GM12878 (cell line): ENCODE measurements around the gene KCNQ1. TPM values are rescaled to one million over a fixed set of nuclear protein-coding genes. Genes with fewer than 3 reads are reported as not detected.

Experiments
- ATAC-seq: fragments of 200-7000 bp; cut with Tn5 transposase; 3 replicates; pipeline ENCODE4 v1.9.1; 2020; ENCODE audit warnings: mild to moderate bottlenecking, moderate library complexity
- BruUV-seq: library from RNA; stranded (reverse); fragments of 400-500 nt; replicated peaks from 2 replicates; lab custom pipeline; 2021; lab: Mats Ljungman, UMichigan
- CTCF ChIA-PET: fragments of 300-600 bp; sonication (Branson Sonifier 250); formaldehyde crosslinking; extraction: SDS; loops from one replicate; lab custom pipeline; 2021; ENCODE audit warnings: inconsistent platforms; lab: Yijun Ruan, JAX
- POLR2A ChIA-PET: fragments of 350-600 bp; formaldehyde crosslinking; extraction: SDS; loops from one replicate; lab custom pipeline; 2021; ENCODE audit warnings: inconsistent platforms; lab: Charles Lee
- RAD21 ChIA-PET: fragments of 300-600 bp; sonication (Branson Sonifier 250); formaldehyde crosslinking; loops from one replicate; lab custom pipeline; 2023; ENCODE audit warnings: antibody characterized with exemption; ENCODE audit not compliant: unreplicated experiment; lab: Charles Lee
- SMC1A ChIA-PET: fragments of 300-600 bp; sonication (Branson Sonifier 250); formaldehyde crosslinking; loops from one replicate; lab custom pipeline; 2023; ENCODE audit not compliant: unreplicated experiment, uncharacterized antibody; lab: Charles Lee
- DNase-seq: peaks from one replicate; pipeline ENCODE4 v3.0.0-alpha.2; 2011; ENCODE audit warnings: low read depth, low spot score
- FAIRE-seq: peaks from 3 replicates; lab custom pipeline; 2011; peaks lifted over from hg19 to GRCh38; lab: Jason Lieb, UNC
- H2AFZ ChIP-seq: 2 replicates; pipeline ENCODE4 v1.6.0; 2011; ENCODE audit warnings: low read depth, low read length, control low read depth; ENCODE audit not compliant: control insufficient read depth
- H3K27ac ChIP-seq: 2 replicates; pipeline ENCODE4 v1.5.1; 2011; ENCODE audit warnings: control low read depth; ENCODE audit not compliant: control insufficient read depth, insufficient read depth
- H3K27me3 ChIP-seq, 2 experiments: replicated peaks in 1 of 2; 2 replicates each; pipeline versions ENCODE4 v1.6.0 to v1.6.1; 2011; ENCODE audit warnings: low read length in 1 of 2; ENCODE audit not compliant: control insufficient read depth in 2 of 2, insufficient read depth in 2 of 2
- H3K36me3 ChIP-seq, 2 experiments: 2 replicates each; pipeline ENCODE4 v1.5.1; 2011; ENCODE audit warnings: low read length in 1 of 2; ENCODE audit not compliant: control insufficient read depth in 2 of 2, insufficient read depth in 2 of 2
- H3K4me1 ChIP-seq: 2 replicates; pipeline ENCODE4 v1.6.1; 2011; ENCODE audit warnings: mild to moderate bottlenecking, low read length, moderate library complexity, mixed read lengths; ENCODE audit not compliant: control insufficient read depth, insufficient read depth
- H3K4me2 ChIP-seq: 2 replicates; pipeline ENCODE4 v1.6.0; 2011; ENCODE audit warnings: control low read depth; ENCODE audit not compliant: control insufficient read depth, insufficient read depth
- H3K4me3 ChIP-seq: fragments of 200-600 bp; sonication (generic); 2 replicates; pipeline ENCODE4 v1.5.1; 2016
- H3K79me2 ChIP-seq: 2 replicates; pipeline ENCODE4 v1.6.0; 2011; ENCODE audit warnings: low read length; ENCODE audit not compliant: control insufficient read depth, insufficient read depth
- H3K9ac ChIP-seq: 2 replicates; pipeline ENCODE4 v1.8.0; 2011; ENCODE audit warnings: low read length, control low read depth, mixed read lengths; ENCODE audit not compliant: control insufficient read depth, insufficient read depth
- H3K9me3 ChIP-seq: replicated peaks from 3 replicates; pipeline ENCODE4 v1.5.1; 2011; ENCODE audit warnings: mild to moderate bottlenecking, low read length; ENCODE audit not compliant: control insufficient read depth, insufficient read depth
- H4K20me1 ChIP-seq: 2 replicates; pipeline ENCODE4 v1.6.0; 2011; ENCODE audit not compliant: control insufficient read depth, insufficient read depth
- CBX3 ChIP-seq: fragments of 200-600 bp; sonication (generic); IDR thresholded peaks from 2 replicates; pipeline ENCODE4 v1.6.1; 2016; ENCODE audit warnings: low read depth, borderline replicate concordance
- EED ChIP-seq: sonication (generic); IDR thresholded peaks from 2 replicates; pipeline ENCODE4 v1.6.1; 2016; ENCODE audit warnings: antibody characterized with exemption, low read depth
- EGR1 ChIP-seq, 2 experiments: IDR thresholded peaks; 1 replicate in 1 of 2; 2 replicates in 1 of 2; pipeline ENCODE4 v1.6.1; 2011 to 2012; ENCODE audit warnings: low read depth in 2 of 2, low read length in 2 of 2, borderline replicate concordance in 1 of 2, mild to moderate bottlenecking in 1 of 2, moderate library complexity in 1 of 2
- IKZF1 ChIP-seq: fragments of 450-650 bp; conservative IDR thresholded peaks from 2 replicates; pipeline ENCODE4 v1.6.1; 2017; ENCODE audit warnings: antibody characterized with exemption, mild to moderate bottlenecking
- MEF2B ChIP-seq: fragments of 450-650 bp; IDR thresholded peaks from 2 replicates; pipeline ENCODE4 v1.6.1; 2018; ENCODE audit warnings: mild to moderate bottlenecking, moderate library complexity; ENCODE audit not compliant: partially characterized antibody, poor library complexity, severe bottlenecking
- MXI1 ChIP-seq: fragments of 150-350 bp; IDR thresholded peaks from 2 replicates; pipeline ENCODE4 v1.6.1; 2011; ENCODE audit warnings: low read depth, mild to moderate bottlenecking, inconsistent platforms, low read length, improper control_type of control experiment
- NBN ChIP-seq: fragments of 450-650 bp; IDR thresholded peaks from 2 replicates; pipeline ENCODE4 v1.6.1; 2016
- POLR2AphosphoS5 ChIP-seq: IDR thresholded peaks from 2 replicates; pipeline ENCODE4 v1.6.1; 2011; ENCODE audit warnings: mild to moderate bottlenecking, low read length, inconsistent platforms
- TCF12 ChIP-seq: IDR thresholded peaks from 2 replicates; pipeline ENCODE4 v1.6.1; 2011; ENCODE audit warnings: low read depth, mild to moderate bottlenecking, low read length
- ZNF24 ChIP-seq: fragments of 450-650 bp; IDR thresholded peaks from 2 replicates; pipeline ENCODE4 v1.6.1; 2017; ENCODE audit warnings: antibody characterized with exemption, mild to moderate bottlenecking
- WGBS: methylation state at CpG from one replicate; pipeline ENCODE4 v1.1.6; 2016; ENCODE audit warnings: low lambda C conversion rate; ENCODE audit not compliant: insufficient replicate concordance, insufficient coverage; ENCODE audit errors: missing lambda C conversion rate; 5-methylcytosine and 5-hydroxymethylcytosine counted together
- in situ Hi-C: fragments of 300-500 bp; cut with MboI; formaldehyde crosslinking; loops from 9 replicates; pipeline ENCODE4 v1.14.3; 2018; ENCODE audit warnings: mixed read lengths
- intact Hi-C: fragments of 100-400 bp; cut with micrococcal nuclease; formaldehyde crosslinking; loops from one replicate; pipeline ENCODE4 v1.14.2; 2022; ENCODE audit not compliant: unreplicated experiment
- polyA plus RNA-seq, 11 experiments: library from polyadenylated mRNA; depleted of rRNA in 4 of 11; unstranded in 6 of 11; stranded (reverse) in 5 of 11; fragments of >200 nt; fragmentation: Nextera tagmentation in 4 of 11; fragmentation: Illumina TruSeq in 1 of 11; extraction: Ambion mirVana in 4 of 11; extraction: Trizol in 1 of 11; gene quantifications; 1 replicate in 1 of 11; 2 replicates in 10 of 11; pipeline versions ENCODE4 v1.2.1 to v1.2.3, GENCODE V29; 2011 to 2016; ENCODE audit warnings: inconsistent platforms in 2 of 11, missing spikeins in 2 of 11, low read depth in 1 of 11
- total RNA-seq, 4 experiments: library from RNA; depleted of rRNA in 3 of 4; stranded (reverse); fragments of >200 nt in 3 of 4; fragmentation: Illumina TruSeq in 1 of 4; extraction: Trizol in 1 of 4; gene quantifications; 2 replicates each; pipeline versions ENCODE4 v1.2.1 to v1.2.3, GENCODE V29; 2013 to 2021

The KCNQ1 gene
- total and polyA plus RNA-seq, 10 of the 15 experiments (the other 5 are each of a cell fraction or from before 2014, with no cell fraction given), result 0.03 to 0.15 (median 0.12) TPM; not detected in 7

- in situ Hi-C loops, result no loop called here
- ChIA-PET SMC1A (no interaction called here), RAD21 (no interaction called here), CTCF (no interaction called here), POLR2A (no interaction called here)
- Histone ChIP-seq H2AFZ (no peak overlapping the region), H3K4me1 (peaks cover 4% of the 10 kb centered on the region; the same call in 1 of the 2 replicates), H3K9me3 (no peaks in the 10 kb centered on the region), H3K9ac (no peak overlapping the region), H3K27me3 (no peaks in the 10 kb centered on the region), H3K4me2 (no peak overlapping the region), H3K36me3 (no peaks in the 10 kb centered on the region), H3K79me2 (no peaks in the 10 kb centered on the region), H3K4me3 (no peak overlapping the region), H3K27ac (no peak overlapping the region), H4K20me1 (no peaks in the 10 kb centered on the region)
- no peak for TF ChIP-seq MEF2B
- TF ChIP-seq EED, result no peak
- no peak for TF ChIP-seq EGR1 (IDR thresholded peaks at IDR 0.05; ENCODE audit: borderline replicate concordance in 1 of 2, low read depth in 2 of 2, low read length in 2 of 2)
- no peak for TF ChIP-seq NBN
- no peak for TF ChIP-seq CBX3
- TF ChIP-seq ZNF24, result no peak
- no peak for TF ChIP-seq MXI1
- no peak for TF ChIP-seq IKZF1
- TF ChIP-seq TCF12, result no peak
- TF ChIP-seq POLR2AphosphoS5, result no peak
- no peak for FAIRE-seq
- no peak for ATAC-seq
- intact Hi-C loops, result no loop called here
- DNase-seq, result no peak
- no TSS peak for BruUV-seq
- 41% methylated on average over 19 of the region's 19 CpGs for WGBS
Measured at GRCh38 chr11:2776351-2777061, 331.7 kb downstream of the KCNQ1 start.
